Activated T-cell treated with anti-CD3 and anti-CD28 coated beads, Interleukin-2, amount 50 U/mL, for 72 hours (primary cell): Measurements from ENCODE around the gene ABCB10. TPM values are rescaled to one million over a fixed set of nuclear protein-coding genes. Genes with fewer than 3 reads are reported as not detected.
"Not testable (repeated sequence)": the region's sequence is repeated elsewhere in the genome, so short reads cannot be mapped to it uniquely, and the experiment has no call there.

Source experiments
- ATAC-seq, 2 donors: fragments of 150-1000 bp; cut with Tn5 transposase; replicated peaks in 1 of 2; 2 replicates each; pipeline ENCODE4 v1.10.0; 2021; ENCODE audit warnings: moderate library complexity in 2 of 2, mild to moderate bottlenecking in 1 of 2
- DNase-seq, 2 donors: peaks; one replicate each; pipeline ENCODE4 v3.0.0; 2021 to 2022; ENCODE audit warnings: mixed read lengths in 1 of 2
- H3K27ac Mint-ChIP-seq: one replicate; pipeline ENCODE4 v1.8.0; 2022; ENCODE audit warnings: mild to moderate bottlenecking, moderate library complexity, mixed read lengths
- H3K27me3 Mint-ChIP-seq: one replicate; pipeline ENCODE4 v1.8.0; 2022; ENCODE audit warnings: low read depth, mixed read lengths
- H3K36me3 Mint-ChIP-seq, 2 donors: one replicate each; pipeline ENCODE4 v1.8.0; 2022; ENCODE audit warnings: mixed read lengths in 2 of 2, mild to moderate bottlenecking in 1 of 2; ENCODE audit not compliant: insufficient read depth in 2 of 2
- H3K4me1 Mint-ChIP-seq: one replicate; pipeline ENCODE4 v1.8.0; 2022; ENCODE audit warnings: low read depth, mixed read lengths
- H3K4me3 Mint-ChIP-seq, 2 donors: one replicate each; pipeline ENCODE4 v1.8.0; 2022; ENCODE audit warnings: mild to moderate bottlenecking in 2 of 2, mixed read lengths in 2 of 2, moderate library complexity in 2 of 2
- H3K9me3 Mint-ChIP-seq, 2 donors: one replicate each; pipeline ENCODE4 v1.8.0; 2022; ENCODE audit warnings: mixed read lengths in 2 of 2
- total RNA-seq, 2 donors: library from RNA; stranded (reverse); gene quantifications; one replicate each; pipeline ENCODE4 v1.2.3, GENCODE V29; 2022

The ABCB10 gene
- total RNA-seq, 2 donors from 2014 or later, result 25.7 to 32.0 TPM

- Mint-ChIP-seq H3K4me3 (no peak overlapping the region), H3K36me3 (peaks cover 10 to 31% of the 10 kb centered on the region in 2 donors), H3K9me3 (no peaks in the 10 kb centered on the region), H3K4me1 (peaks cover 32% of the 10 kb centered on the region), H3K27me3 (no peaks in the 10 kb centered on the region), H3K27ac (no peak overlapping the region)
- ATAC-seq (no peak), DNase-seq (no peak)
Observed at GRCh38 chr1:229539863-229540506, 18.5 kb downstream of the ABCB10 start.

GRCh38 chr1:229538945-229539344 is 19.6 kb downstream of the ABCB10 start:
- Mint-ChIP-seq H3K27me3 (no peaks in the 10 kb centered on the region), H3K27ac (peak overlapping the region; percentile 25), H3K36me3 (peaks cover 10 to 29% of the 10 kb centered on the region in 2 donors), H3K4me3 (no peak overlapping the region), H3K4me1 (peaks cover 23% of the 10 kb centered on the region), H3K9me3 (no peaks in the 10 kb centered on the region)
- DNase-seq (no peak), ATAC-seq (no peak)

- no peak overlapping the region for H3K4me3 Mint-ChIP-seq
- H3K27ac Mint-ChIP-seq, result no peak overlapping the region
- no peaks in the 10 kb centered on the region for H3K9me3 Mint-ChIP-seq
- DNase-seq (no peak), ATAC-seq (no peak)
- H3K4me1 Mint-ChIP-seq, result peaks cover 13% of the 10 kb centered on the region
- H3K27me3 Mint-ChIP-seq, result no peaks in the 10 kb centered on the region
- peaks cover 10 to 25% of the 10 kb centered on the region in 2 donors for H3K36me3 Mint-ChIP-seq
Observed at GRCh38 chr1:229537894-229538293, 20.6 kb downstream of the ABCB10 start.

GRCh38 chr1:229536982-229537381 is 21.5 kb downstream of the ABCB10 start:
- DNase-seq (no peak), ATAC-seq (peak in 1 of 2 donors; percentile 60)
- Mint-ChIP-seq H3K27ac (peak overlapping the region; percentile 81), H3K36me3 (peaks cover 5 to 20% of the 10 kb centered on the region in 2 donors), H3K4me1 (peaks cover 4% of the 10 kb centered on the region), H3K4me3 (no peak overlapping the region), H3K9me3 (no peaks in the 10 kb centered on the region), H3K27me3 (no peaks in the 10 kb centered on the region)

GRCh38 chr1:229535230-229535629 is 23.3 kb downstream of the ABCB10 start:
- Mint-ChIP-seq H3K27ac (no peak overlapping the region), H3K36me3 (peaks cover 4 to 15% of the 10 kb centered on the region in 2 donors), H3K4me1 (no peaks in the 10 kb centered on the region), H3K27me3 (no peaks in the 10 kb centered on the region), H3K9me3 (no peaks in the 10 kb centered on the region), H3K4me3 (no peak overlapping the region)
- ATAC-seq (no peak), DNase-seq (no peak)

- H3K9me3 Mint-ChIP-seq, result no peaks in the 10 kb centered on the region
- ATAC-seq (no peak), DNase-seq (no peak)
- peaks cover 4 to 17% of the 10 kb centered on the region in 2 donors for H3K36me3 Mint-ChIP-seq
- H3K4me3 Mint-ChIP-seq, result no peak overlapping the region
- no peak overlapping the region for H3K27ac Mint-ChIP-seq
- H3K4me1 Mint-ChIP-seq, result peaks cover 4% of the 10 kb centered on the region
- H3K27me3 Mint-ChIP-seq, result no peaks in the 10 kb centered on the region
Observed at GRCh38 chr1:229531326-229531725, 27.2 kb downstream of the ABCB10 start.

GRCh38 chr1:229529639-229530038 is 28.9 kb downstream of the ABCB10 start:
- H3K27ac Mint-ChIP-seq, result no peak overlapping the region
- peaks cover 4 to 21% of the 10 kb centered on the region in 2 donors for H3K36me3 Mint-ChIP-seq
- ATAC-seq (no peak), DNase-seq (no peak)
- H3K27me3 Mint-ChIP-seq, result no peaks in the 10 kb centered on the region
- no peak overlapping the region for H3K4me3 Mint-ChIP-seq
- no peaks in the 10 kb centered on the region for H3K9me3 Mint-ChIP-seq
- peaks cover 6% of the 10 kb centered on the region for H3K4me1 Mint-ChIP-seq

- ATAC-seq, result no peak
- H3K36me3 Mint-ChIP-seq, result peaks cover 4 to 15% of the 10 kb centered on the region in 2 donors
- H3K4me1 Mint-ChIP-seq, result peaks cover 6% of the 10 kb centered on the region
- no peak for DNase-seq
- no peaks in the 10 kb centered on the region for H3K9me3 Mint-ChIP-seq
- H3K27me3 Mint-ChIP-seq, result no peaks in the 10 kb centered on the region
- no peak overlapping the region for H3K4me3 Mint-ChIP-seq
- H3K27ac Mint-ChIP-seq, result no peak overlapping the region
Observed at GRCh38 chr1:229526695-229527094, 31.8 kb downstream of the ABCB10 start.

GRCh38 chr1:229523052-229523451 is 35.5 kb downstream of the ABCB10 start:
- H3K36me3 Mint-ChIP-seq, result peaks cover 4 to 14% of the 10 kb centered on the region in 2 donors
- ATAC-seq (no peak), DNase-seq (no peak)
- no peak overlapping the region for H3K4me3 Mint-ChIP-seq
- H3K9me3 Mint-ChIP-seq, result no peaks in the 10 kb centered on the region
- no peaks in the 10 kb centered on the region for H3K27me3 Mint-ChIP-seq
- no peak overlapping the region for H3K27ac Mint-ChIP-seq
- H3K4me1 Mint-ChIP-seq, result peaks cover 6% of the 10 kb centered on the region

GRCh38 chr1:229514578-229515275 is 43.8 kb downstream of the ABCB10 start:
- H3K27me3 Mint-ChIP-seq, result no peaks in the 10 kb centered on the region
- no peak overlapping the region for H3K4me3 Mint-ChIP-seq
- DNase-seq (peak; percentile 50 to 52), ATAC-seq (peak; percentile 64 to 71)
- no peaks in the 10 kb centered on the region for H3K9me3 Mint-ChIP-seq
- H3K27ac Mint-ChIP-seq, result no peak overlapping the region
- H3K4me1 Mint-ChIP-seq, result no peaks in the 10 kb centered on the region
- peaks cover 0 to 3% of the 10 kb centered on the region in 2 donors for H3K36me3 Mint-ChIP-seq

GRCh38 chr1:229511625-229512024 is 46.9 kb downstream of the ABCB10 start:
- H3K27ac Mint-ChIP-seq, DNase-seq, H3K36me3 Mint-ChIP-seq, H3K9me3 Mint-ChIP-seq, H3K27me3 Mint-ChIP-seq, H3K4me3 Mint-ChIP-seq, ATAC-seq: not testable (repeated sequence)
- H3K4me1 Mint-ChIP-seq, result peaks cover 20% of the 10 kb centered on the region

GRCh38 chr1:229511201-229511600 is 47.3 kb downstream of the ABCB10 start:
- not testable (repeated sequence) for H3K27me3 Mint-ChIP-seq, H3K4me3 Mint-ChIP-seq, ATAC-seq, H3K9me3 Mint-ChIP-seq, H3K36me3 Mint-ChIP-seq, H3K27ac Mint-ChIP-seq, DNase-seq
- peaks cover 24% of the 10 kb centered on the region for H3K4me1 Mint-ChIP-seq

GRCh38 chr1:229509576-229509975 is 48.9 kb downstream of the ABCB10 start:
- Mint-ChIP-seq H3K9me3 (no peaks in the 10 kb centered on the region), H3K4me3 (peak overlapping the region; percentile 83 to 98), H3K4me1 (peaks cover 28% of the 10 kb centered on the region), H3K27me3 (no peaks in the 10 kb centered on the region), H3K27ac (peak overlapping the region; percentile 96), H3K36me3 (no peaks in the 10 kb centered on the region)
- DNase-seq, result no peak
- no peak for ATAC-seq
